Urothelium cell line (cell line): ENCODE results near the gene RAB3C.

Experiments
- DNase-seq: peaks from one replicate; pipeline ENCODE4 v3.0.0; 2011; ENCODE audit warnings: low spot score, mixed read lengths
- FAIRE-seq: peaks from 2 replicates; lab custom pipeline; 2011; peaks lifted over from hg19 to GRCh38; lab: Jason Lieb, UNC

RAB3C gene

DNA sequence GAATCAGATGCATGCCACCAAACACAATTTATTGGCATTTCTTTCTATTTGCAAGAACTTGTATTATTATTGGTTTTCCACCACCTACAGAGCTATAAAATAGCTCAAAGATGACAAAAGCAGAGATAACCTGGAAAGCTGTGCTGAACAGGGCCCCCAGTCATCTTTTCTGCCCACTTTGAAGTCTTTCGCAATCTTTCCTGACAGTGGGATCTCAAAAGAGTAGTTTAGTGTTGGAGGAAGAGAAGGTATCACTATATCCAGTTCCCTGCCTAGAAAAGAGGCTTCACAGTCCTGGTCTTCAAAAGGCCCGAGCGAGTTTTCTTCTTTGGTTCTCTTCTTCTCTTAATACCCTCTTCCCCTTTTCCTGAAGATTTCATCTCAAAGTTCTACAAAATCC, 231.0 kb downstream of the RAB3C start:
- FAIRE-seq (no peak), DNase-seq (no peak)

GRCh38 chr5:58816181-58816731, 233.4 kb downstream of the RAB3C start:
- no peak for FAIRE-seq
- no peak for DNase-seq

- FAIRE-seq, result no peak
Observed at GRCh38 chr5:58818465-58818864, 235.6 kb downstream of the RAB3C start.

GRCh38 chr5:58825441-58825840, 242.6 kb downstream of the RAB3C start:
- DNase-seq (no peak), FAIRE-seq (no peak)

More at GRCh38 chr5:58818465-58818864, 235.6 kb downstream of the RAB3C start:
- no peak for DNase-seq

- no peak for DNase-seq
- FAIRE-seq, result no peak
Observed at GRCh38 chr5:58825899-58826298, 243.0 kb downstream of the RAB3C start.

DNA sequence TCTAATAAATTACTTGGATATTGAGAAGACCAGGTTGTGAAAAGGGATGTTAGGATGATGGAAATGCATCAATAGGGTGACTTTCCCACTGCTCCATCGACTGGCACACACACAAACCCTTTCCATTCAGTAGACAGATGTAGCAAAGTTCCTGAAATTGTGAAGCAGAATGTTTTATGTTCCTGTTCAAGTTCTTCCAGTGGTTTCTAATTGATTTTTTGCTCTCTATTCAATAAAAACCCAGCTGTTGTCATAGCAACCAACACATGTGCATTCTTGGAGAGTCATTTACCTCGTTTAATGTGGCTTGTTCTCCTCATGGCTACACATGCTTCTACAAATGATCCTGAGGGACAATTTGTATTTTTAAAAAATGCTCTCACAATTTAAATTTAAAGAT, 244.6 kb downstream of the RAB3C start:
- DNase-seq (no peak), FAIRE-seq (no peak)

GRCh38 chr5:58828258-58828657, 245.4 kb downstream of the RAB3C start:
- FAIRE-seq, result no peak
- DNase-seq, result no peak

GRCh38 chr5:58834242-58835225, 251.7 kb downstream of the RAB3C start:
- DNase-seq, result no peak
- no peak for FAIRE-seq

DNA sequence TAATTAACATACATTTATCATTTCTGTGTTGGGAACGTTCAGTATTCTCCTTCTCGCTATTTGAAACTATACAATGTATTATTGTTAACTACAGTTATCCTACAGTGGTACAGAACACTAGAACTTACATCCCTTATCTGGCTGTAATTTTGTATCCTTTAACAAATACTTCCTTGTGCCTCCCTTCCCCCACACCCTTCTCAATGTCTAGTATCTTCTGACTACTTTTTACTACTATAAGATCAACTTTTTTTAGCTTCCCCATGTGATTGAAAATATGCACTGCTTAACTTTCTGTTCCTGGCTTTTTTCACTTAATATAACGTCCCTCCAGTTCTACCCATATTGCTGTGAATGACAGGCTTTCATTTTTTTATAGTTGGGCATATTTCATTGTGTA, 253.5 kb downstream of the RAB3C start:
- FAIRE-seq, result no peak
- no peak for DNase-seq

DNA sequence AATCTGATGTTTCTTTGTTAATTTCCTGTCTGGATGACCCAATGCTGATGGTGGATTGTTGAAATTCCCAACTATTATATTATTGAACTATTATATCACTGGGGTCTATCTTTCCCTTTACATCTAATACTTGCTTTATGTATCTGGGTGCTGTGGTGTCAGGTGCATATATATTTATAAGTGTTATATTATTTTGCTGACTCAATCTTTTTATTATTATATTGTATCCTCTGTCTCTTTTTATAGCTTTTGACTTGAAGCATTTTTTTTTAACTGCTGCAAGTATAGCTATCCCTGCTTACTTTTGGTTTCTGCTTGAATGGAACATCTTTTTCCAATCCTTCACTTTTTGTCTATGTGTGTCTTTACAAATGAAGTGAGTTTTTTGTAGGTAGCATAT, 255.9 kb downstream of the RAB3C start:
- DNase-seq (no peak), FAIRE-seq (no peak)

DNA sequence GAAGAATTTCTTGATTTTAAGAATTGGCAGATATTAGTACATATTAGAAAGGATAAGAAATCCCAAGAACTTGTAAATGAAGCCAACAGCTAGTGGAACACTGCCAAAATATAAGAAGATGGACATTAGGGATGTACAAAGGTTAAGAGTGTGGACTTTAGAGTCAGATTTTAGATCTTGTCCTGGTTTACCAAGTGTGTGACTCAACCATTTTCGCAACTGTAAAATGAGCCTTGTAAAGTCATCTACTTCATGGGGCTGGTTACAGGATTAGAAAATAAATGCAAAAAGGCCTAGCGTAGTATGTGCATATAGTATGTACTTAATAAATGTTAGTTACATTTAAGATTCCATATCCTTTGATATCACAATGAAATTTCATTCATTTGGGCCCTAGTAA, 260.0 kb downstream of the RAB3C start:
- FAIRE-seq (no peak), DNase-seq (no peak)

- DNase-seq, result no peak
- no peak for FAIRE-seq
Observed at GRCh38 chr5:58844395-58844794, 261.5 kb downstream of the RAB3C start.

DNA sequence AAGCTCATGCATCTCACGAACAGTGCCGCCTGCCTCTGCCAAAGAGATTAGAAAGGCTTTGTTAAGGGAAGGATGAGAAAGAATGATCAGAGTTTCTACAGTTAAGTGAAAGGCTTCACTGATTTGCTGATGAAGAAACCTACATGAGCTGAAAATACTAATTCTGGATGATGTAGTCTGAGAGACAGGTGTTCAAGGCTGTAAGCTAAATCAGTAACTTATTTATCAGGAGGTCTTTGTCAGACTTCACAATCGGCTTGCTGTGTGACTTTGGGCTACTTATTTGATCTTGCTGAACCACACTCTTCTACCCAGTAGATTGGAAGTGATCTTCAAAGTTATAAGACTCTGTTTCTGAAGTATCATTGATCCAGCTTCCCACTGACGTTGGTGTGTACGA, 264.2 kb downstream of the RAB3C start:
- no peak for FAIRE-seq

DNA sequence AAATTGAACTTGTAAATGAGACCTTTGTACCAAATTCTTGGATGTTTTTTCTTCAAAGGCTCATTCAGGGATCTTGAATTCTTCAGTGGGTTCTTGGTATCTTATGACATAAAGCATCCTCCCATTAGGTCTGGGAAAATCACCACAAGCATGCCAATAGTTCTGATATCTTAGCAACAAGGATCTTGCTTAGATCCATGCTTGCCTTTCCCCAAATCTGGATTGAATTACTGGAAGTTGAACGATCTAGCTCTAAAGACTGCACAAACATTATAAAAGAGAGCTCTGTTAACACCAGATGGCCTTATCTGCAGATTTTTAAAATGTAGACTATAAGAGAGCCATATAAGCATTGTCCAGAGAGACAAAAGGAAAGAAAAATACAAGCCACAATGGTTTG, 266.3 kb downstream of the RAB3C start:
- no peak for DNase-seq

More for the DNA sequence above, 264.2 kb downstream of the RAB3C start:
- no peak for DNase-seq

DNA sequence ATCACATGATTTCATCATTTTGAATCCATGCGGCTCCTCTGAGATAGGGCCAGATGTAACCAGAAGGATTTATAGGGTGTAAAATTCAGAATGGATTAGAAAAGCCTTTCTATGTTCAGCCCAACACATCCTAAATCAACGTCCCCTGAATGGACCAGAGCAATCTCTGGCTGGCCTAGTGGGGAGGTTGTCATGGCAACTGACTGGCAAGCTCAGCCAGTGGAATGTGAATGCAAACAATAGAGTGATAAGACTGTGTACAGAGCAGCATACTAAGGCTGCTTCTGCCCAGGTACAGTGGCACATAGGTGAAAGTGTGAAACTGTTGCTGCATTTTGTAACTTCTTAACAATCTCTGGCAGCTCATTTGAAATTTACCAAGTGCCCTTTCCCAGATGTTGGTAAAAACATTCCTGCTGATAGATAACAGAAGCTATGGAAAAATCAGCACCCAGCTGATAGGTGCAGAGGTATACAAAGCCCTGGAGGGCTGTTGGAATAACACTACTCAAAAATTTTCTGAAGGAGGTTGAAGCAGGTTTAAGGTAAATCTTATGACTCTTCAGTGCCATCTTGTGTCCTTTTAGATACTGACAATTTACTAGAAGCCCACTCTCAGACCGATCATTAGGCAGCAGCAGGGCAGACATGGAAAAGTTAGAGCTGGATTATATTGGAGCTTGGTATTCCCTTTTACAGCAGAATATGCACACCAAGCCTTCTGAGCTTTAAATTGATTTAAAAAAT, 267.2 kb downstream of the RAB3C start:
- DNase-seq (peak; percentile 36), FAIRE-seq (no peak)

More for the DNA sequence above, 266.3 kb downstream of the RAB3C start:
- FAIRE-seq, result no peak

DNA sequence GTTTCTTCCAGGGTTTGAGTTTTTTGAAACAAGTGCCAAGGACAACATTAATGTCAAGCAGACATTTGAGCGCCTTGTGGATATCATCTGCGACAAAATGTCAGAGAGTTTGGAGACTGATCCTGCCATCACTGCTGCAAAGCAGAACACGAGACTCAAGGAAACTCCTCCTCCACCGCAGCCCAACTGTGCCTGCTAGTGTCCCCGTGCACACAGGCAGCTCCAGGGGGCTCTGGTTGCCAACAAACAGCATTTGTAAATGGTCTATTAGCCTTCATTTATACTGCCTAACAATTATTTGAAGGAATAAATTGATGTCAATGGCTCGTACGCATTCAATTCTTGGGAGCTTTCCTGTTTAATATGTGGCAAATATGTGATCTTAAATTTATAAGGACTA, 268.3 kb downstream of the RAB3C start:
- DNase-seq (no peak), FAIRE-seq (no peak)

GRCh38 chr5:58851571-58851970, 268.7 kb downstream of the RAB3C start:
- FAIRE-seq, result no peak
- DNase-seq, result no peak

- FAIRE-seq (no peak), DNase-seq (no peak)
Observed at GRCh38 chr5:58852566-58852965, 269.7 kb downstream of the RAB3C start.

- DNase-seq (no peak), FAIRE-seq (no peak)
Observed at GRCh38 chr5:58854441-58854840, 271.6 kb downstream of the RAB3C start.

- FAIRE-seq, result no peak
- DNase-seq, result no peak
Observed at GRCh38 chr5:58855851-58856739, 273.2 kb downstream of the RAB3C start.

- DNase-seq, result no peak
- no peak for FAIRE-seq
Observed at GRCh38 chr5:58857609-58858008, 274.7 kb downstream of the RAB3C start.
